Thoracic aorta (tissue), 2 donors: ENCODE data around the gene HEG1. TPM values are rescaled to one million over a fixed set of nuclear protein-coding genes. Genes with fewer than 3 reads are reported as not detected.

Experiments used
- ATAC-seq: fragments of 150-250 bp; one replicate; pipeline ENCODE4 v1.8.0; 2017; ENCODE audit warnings: low read depth; ENCODE audit not compliant: insufficient number of reproducible peaks, low FRiP score
- DNase-seq: peaks from one replicate; pipeline ENCODE4 v3.0.0-alpha.2; 2020; ENCODE audit warnings: low spot score
- H3K27ac ChIP-seq, 2 donors: fragments of 200-600 bp; sonication (generic); 1 replicate in 1 of 2; 2 replicates in 1 of 2; pipeline ENCODE4 v1.5.1; 2016; ENCODE audit warnings: mild to moderate bottlenecking in 2 of 2, moderate library complexity in 2 of 2
- H3K27me3 ChIP-seq: fragments of 200-600 bp; sonication (generic); replicated peaks from 2 replicates; pipeline ENCODE4 v1.6.0; 2016; ENCODE audit warnings: mild to moderate bottlenecking; ENCODE audit not compliant: insufficient read depth
- H3K36me3 ChIP-seq: fragments of 200-600 bp; sonication (generic); one replicate; pipeline ENCODE4 v1.5.1; 2016
- H3K4me1 ChIP-seq, 2 donors: fragments of 200-600 bp; sonication (generic); 1 replicate in 1 of 2; 2 replicates in 1 of 2; pipeline versions ENCODE4 v1.5.1 to v1.6.0; 2016; ENCODE audit warnings: low read depth in 2 of 2, mild to moderate bottlenecking in 1 of 2; ENCODE audit not compliant: control insufficient read depth in 1 of 2
- H3K4me3 ChIP-seq: fragments of 200-600 bp; sonication (generic); 2 replicates; pipeline ENCODE4 v1.5.1; 2016; ENCODE audit warnings: mild to moderate bottlenecking
- H3K9me3 ChIP-seq: fragments of 200-600 bp; sonication (generic); 2 replicates; pipeline ENCODE4 v1.5.1; 2016
- total RNA-seq, 2 donors: library from RNA; depleted of rRNA; stranded (reverse); fragments of >200 nt; gene quantifications; one replicate each; pipeline versions ENCODE4 v1.1.0 to v1.2.3, GENCODE V29; 2016
- TF ChIP-seq, protein P1 (sequence below): fragments of 200-600 bp; sonication (generic); IDR thresholded peaks from one replicate; pipeline ENCODE4 v1.5.1; 2019; ENCODE audit warnings: antibody characterized with exemption

HEG1 gene
- total RNA-seq, 2 donors from 2014 or later = 114 to 168 TPM

- TF ChIP-seq, protein P1, sequence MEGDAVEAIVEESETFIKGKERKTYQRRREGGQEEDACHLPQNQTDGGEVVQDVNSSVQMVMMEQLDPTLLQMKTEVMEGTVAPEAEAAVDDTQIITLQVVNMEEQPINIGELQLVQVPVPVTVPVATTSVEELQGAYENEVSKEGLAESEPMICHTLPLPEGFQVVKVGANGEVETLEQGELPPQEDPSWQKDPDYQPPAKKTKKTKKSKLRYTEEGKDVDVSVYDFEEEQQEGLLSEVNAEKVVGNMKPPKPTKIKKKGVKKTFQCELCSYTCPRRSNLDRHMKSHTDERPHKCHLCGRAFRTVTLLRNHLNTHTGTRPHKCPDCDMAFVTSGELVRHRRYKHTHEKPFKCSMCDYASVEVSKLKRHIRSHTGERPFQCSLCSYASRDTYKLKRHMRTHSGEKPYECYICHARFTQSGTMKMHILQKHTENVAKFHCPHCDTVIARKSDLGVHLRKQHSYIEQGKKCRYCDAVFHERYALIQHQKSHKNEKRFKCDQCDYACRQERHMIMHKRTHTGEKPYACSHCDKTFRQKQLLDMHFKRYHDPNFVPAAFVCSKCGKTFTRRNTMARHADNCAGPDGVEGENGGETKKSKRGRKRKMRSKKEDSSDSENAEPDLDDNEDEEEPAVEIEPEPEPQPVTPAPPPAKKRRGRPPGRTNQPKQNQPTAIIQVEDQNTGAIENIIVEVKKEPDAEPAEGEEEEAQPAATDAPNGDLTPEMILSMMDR = no peak
- no peaks in the 10 kb centered on the region for H3K9me3 ChIP-seq
- no peak for DNase-seq
- no peak overlapping the region for H3K4me3 ChIP-seq
- no peaks in the 10 kb centered on the region for H3K27me3 ChIP-seq
- no peaks in the 10 kb centered on the region for H3K4me1 ChIP-seq
- H3K36me3 ChIP-seq = no peaks in the 10 kb centered on the region
- H3K27ac ChIP-seq = no peak overlapping the region
- no peak for ATAC-seq
Measured at GRCh38 chr3:125075738-125076137, 19.9 kb upstream of the HEG1 start.

DNA sequence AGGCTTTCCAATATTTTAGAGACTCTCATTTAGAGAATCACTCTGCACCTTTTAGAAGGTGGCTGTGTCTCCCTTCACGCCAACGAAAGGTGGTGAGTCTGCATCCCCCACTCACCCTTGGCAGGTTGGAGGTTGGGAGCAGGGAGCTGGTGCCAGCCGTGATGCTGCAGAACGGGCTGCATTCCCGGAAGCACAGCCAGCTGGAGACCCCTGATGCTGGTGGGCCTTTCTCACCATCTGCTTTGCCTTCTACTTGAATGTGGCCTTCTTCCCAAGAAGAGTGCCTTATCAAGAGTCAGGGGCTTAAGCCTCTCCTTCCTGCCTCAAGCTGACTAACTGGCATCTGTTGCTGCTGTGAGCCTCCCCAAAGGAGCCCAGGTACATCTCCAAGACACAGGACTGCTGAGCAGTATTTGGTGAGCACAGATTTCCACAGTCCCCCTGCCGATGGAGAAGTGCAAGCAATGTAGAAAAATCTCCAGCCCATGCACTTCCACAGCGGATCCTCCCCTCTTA is 17.7 kb upstream of the HEG1 start:
- TF ChIP-seq, protein P1 = no peak
- Histone ChIP-seq H3K9me3 (no peaks in the 10 kb centered on the region), H3K36me3 (no peaks in the 10 kb centered on the region), H3K4me1 (no peaks in the 10 kb centered on the region), H3K4me3 (no peak overlapping the region), H3K27ac (no peak overlapping the region), H3K27me3 (no peaks in the 10 kb centered on the region)
- ATAC-seq (no peak), DNase-seq (no peak)

DNA sequence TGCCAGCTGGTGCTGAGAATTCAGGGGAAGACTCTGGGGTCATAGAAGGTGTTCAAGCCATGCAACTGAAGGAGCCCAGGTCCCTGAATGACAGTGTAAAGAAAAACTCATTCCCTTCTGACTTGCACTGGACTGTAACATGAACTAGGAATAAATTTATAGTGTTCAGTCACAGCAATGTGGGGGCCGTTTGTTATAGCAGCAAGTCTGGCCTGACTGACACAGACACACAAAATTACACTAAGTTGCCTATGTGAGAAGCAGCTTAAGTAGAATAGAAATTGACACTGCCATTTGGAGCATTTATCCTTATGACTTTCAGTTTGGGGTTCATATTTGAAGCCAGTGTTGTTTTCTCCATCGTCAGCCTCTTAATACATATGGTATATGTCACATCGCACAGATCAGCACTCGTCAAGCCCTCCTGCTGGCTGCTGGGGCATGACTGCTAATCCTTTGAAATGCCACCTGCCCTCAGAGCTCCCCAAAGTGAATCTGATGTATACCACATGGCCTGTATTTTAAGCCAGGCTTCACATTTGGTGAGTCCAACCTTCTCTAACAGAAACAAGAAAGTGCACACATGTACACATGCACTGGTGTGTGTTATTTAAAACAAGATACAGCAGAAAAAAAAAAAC is 17.1 kb upstream of the HEG1 start:
- Histone ChIP-seq H3K9me3 (no peaks in the 10 kb centered on the region), H3K27me3 (no peaks in the 10 kb centered on the region), H3K27ac (no peak overlapping the region), H3K4me3 (no peak overlapping the region), H3K36me3 (no peaks in the 10 kb centered on the region), H3K4me1 (no peaks in the 10 kb centered on the region)
- TF ChIP-seq, protein P1 = no peak
- DNase-seq (no peak), ATAC-seq (no peak)

GRCh38 chr3:125072301-125072700 is 16.5 kb upstream of the HEG1 start:
- TF ChIP-seq, protein P1 = no peak
- Histone ChIP-seq H3K27me3 (no peaks in the 10 kb centered on the region), H3K36me3 (no peaks in the 10 kb centered on the region), H3K4me3 (no peak overlapping the region), H3K27ac (no peak overlapping the region), H3K9me3 (no peaks in the 10 kb centered on the region), H3K4me1 (no peaks in the 10 kb centered on the region)
- ATAC-seq (no peak), DNase-seq (no peak)

DNA sequence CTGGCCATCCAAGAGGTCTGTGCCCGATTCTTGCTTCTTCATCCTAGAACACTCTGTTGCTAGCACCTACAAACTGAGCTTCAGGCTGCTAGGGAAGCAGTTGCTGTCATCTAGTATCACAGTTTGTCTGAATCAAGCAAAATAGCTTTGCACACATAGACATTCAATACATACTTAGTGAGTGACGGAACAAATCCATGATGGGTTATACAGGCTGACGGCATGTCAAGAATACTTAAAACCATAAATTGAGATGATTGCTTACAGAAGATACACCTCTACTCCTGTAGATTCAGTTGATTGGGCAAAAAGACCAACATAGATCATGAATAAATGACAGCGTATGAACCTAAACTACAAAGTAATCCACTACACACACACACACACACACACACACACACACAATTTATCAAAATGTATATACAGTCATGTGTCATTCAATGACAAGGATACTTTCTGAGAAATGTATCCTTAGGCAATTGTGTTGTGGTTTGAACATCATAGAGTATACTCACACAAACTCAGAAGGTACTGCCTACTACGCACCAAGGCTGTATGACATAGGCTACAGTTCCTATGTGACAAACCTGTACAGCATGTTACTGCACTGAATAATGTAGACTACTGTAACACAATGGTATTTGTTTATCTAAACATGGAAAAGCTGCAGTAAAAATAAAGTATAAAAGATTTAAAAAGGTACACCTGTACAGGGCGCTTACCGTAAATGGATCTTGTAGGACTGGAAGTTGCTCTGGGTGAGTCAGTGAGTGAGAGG is 14.4 kb upstream of the HEG1 start:
- no peak for ATAC-seq
- Histone ChIP-seq H3K27ac (no peak overlapping the region), H3K4me3 (no peak overlapping the region), H3K27me3 (no peaks in the 10 kb centered on the region), H3K9me3 (no peaks in the 10 kb centered on the region), H3K36me3 (no peaks in the 10 kb centered on the region), H3K4me1 (no peaks in the 10 kb centered on the region)
- TF ChIP-seq, protein P1 = no peak
- DNase-seq = no peak
